BLaER1 treated with 17β-estradiol and CSF1 and Interleukin-3, amounts not matched to agents 10 nM and 100 nM (cell line): Measurements from ENCODE around the gene CTIF.

Source experiments
- H3K27ac ChIP-seq, 11 experiments: shearing (Covaris generic); formaldehyde crosslinking; 2 replicates each; pipeline ENCODE4 v1.8.1; 2022
- H3K27me3 ChIP-seq, 11 experiments: shearing (Covaris generic); formaldehyde crosslinking; 2 replicates each; pipeline ENCODE4 v1.8.1; 2022
- H3K36me3 ChIP-seq, 11 experiments: shearing (Covaris generic); formaldehyde crosslinking; 2 replicates each; pipeline ENCODE4 v1.8.1; 2022
- H3K4me1 ChIP-seq, 10 experiments: shearing (Covaris generic); formaldehyde crosslinking; 2 replicates each; pipeline ENCODE4 v1.8.1; 2022
- H3K4me2 ChIP-seq, 11 experiments: shearing (Covaris generic); formaldehyde crosslinking; 2 replicates each; pipeline ENCODE4 v1.8.1; 2022
- H3K4me3 ChIP-seq, 10 experiments: shearing (Covaris generic); formaldehyde crosslinking; 2 replicates each; pipeline ENCODE4 v1.8.1; 2022
- H3K9ac ChIP-seq, 11 experiments: shearing (Covaris generic); formaldehyde crosslinking; 2 replicates each; pipeline ENCODE4 v1.8.1; 2022
- H3K9me3 ChIP-seq, 11 experiments: shearing (Covaris generic); formaldehyde crosslinking; replicated peaks in 1 of 11; 2 replicates each; pipeline ENCODE4 v1.8.1; 2022
- H4K20me1 ChIP-seq, 11 experiments: shearing (Covaris generic); formaldehyde crosslinking; 2 replicates each; pipeline ENCODE4 v1.8.1; 2022
- Cebpa-rat ChIP-seq, 11 experiments: shearing (Covaris generic); IDR thresholded peaks; 2 replicates each; pipeline ENCODE4 v1.8.1; 2022

The CTIF gene

DNA sequence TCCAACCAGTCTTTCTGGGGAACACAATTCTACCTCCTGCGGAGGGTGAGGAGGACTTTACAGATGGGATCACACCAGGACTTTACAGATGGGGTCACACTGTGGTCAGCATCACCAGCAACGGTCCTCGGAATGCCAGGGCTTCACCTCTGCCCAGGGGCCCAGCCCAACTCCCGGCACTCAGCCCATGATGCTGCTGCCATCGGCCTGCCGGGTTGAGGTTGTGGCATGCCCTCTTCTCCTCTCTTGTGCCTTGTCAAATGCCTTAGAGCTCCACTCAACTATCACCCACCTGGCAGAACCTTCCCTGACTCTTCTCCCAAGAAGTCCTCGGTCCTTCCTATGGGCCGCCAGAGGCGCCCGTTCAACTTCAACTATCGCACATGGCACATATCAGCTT lies 166.7 kb downstream of the CTIF start:
- no peak overlapping the region for H3K4me2 ChIP-seq
- H3K27ac ChIP-seq = no peak overlapping the region
- no peaks in the 10 kb centered on the region for H3K27me3 ChIP-seq
- peaks cover 0 to 9% (median 4%) of the 10 kb centered on the region in 11 experiments; a peak in 4 of 22 replicates for H3K9me3 ChIP-seq
- peaks cover 0 to 11% (median 0%) of the 10 kb centered on the region in 11 experiments; a peak in 3 of 22 replicates for H4K20me1 ChIP-seq
- peaks cover 0 to 21% (median 7%) of the 10 kb centered on the region in 11 experiments; a peak in 11 of 22 replicates for H3K36me3 ChIP-seq
- H3K4me1 ChIP-seq = peaks cover 0 to 10% (median 5%) of the 10 kb centered on the region in 10 experiments; a peak in 7 of 20 replicates
- TF ChIP-seq Cebpa-rat (IDR thresholded peaks at IDR 0.05) = no peak
- no peak overlapping the region for H3K4me3 ChIP-seq
- H3K9ac ChIP-seq = no peak overlapping the region

DNA sequence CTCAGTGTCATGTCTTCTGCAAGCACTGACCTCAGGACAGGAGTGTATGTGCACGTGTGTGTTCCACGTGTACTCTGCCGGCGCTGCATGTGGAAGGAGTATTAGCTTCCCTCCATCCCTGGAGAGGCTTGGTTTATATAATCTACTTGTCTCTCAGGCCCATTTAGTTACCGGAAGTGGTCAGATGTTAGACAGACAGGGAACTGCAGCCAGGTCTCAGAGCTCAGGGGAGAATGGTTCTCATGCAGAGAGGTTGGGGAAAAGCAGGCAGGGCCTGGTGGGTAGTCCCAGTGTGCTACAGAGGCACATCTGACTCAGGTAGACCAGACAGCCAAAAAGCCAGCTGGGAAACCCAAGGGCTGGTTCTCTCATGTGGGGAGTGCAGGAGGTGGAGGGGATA lies 167.9 kb downstream of the CTIF start:
- peaks cover 0 to 18% (median 0%) of the 10 kb centered on the region in 11 experiments; a peak in 3 of 22 replicates for H4K20me1 ChIP-seq
- H3K4me1 ChIP-seq = peaks cover 3 to 17% (median 8%) of the 10 kb centered on the region in 10 experiments; a peak in 14 of 20 replicates
- H3K27ac ChIP-seq = no peak overlapping the region
- H3K9ac ChIP-seq = no peak overlapping the region
- H3K9me3 ChIP-seq = peaks cover 0 to 9% (median 4%) of the 10 kb centered on the region in 11 experiments; a peak in 4 of 22 replicates
- no peaks in the 10 kb centered on the region for H3K27me3 ChIP-seq
- peaks cover 0 to 20% (median 5%) of the 10 kb centered on the region in 11 experiments; a peak in 10 of 22 replicates for H3K36me3 ChIP-seq
- no peak overlapping the region for H3K4me3 ChIP-seq
- no peak for TF ChIP-seq Cebpa-rat (IDR thresholded peaks at IDR 0.05)
- no peak overlapping the region; a peak in 1 of 22 replicates for H3K4me2 ChIP-seq

DNA sequence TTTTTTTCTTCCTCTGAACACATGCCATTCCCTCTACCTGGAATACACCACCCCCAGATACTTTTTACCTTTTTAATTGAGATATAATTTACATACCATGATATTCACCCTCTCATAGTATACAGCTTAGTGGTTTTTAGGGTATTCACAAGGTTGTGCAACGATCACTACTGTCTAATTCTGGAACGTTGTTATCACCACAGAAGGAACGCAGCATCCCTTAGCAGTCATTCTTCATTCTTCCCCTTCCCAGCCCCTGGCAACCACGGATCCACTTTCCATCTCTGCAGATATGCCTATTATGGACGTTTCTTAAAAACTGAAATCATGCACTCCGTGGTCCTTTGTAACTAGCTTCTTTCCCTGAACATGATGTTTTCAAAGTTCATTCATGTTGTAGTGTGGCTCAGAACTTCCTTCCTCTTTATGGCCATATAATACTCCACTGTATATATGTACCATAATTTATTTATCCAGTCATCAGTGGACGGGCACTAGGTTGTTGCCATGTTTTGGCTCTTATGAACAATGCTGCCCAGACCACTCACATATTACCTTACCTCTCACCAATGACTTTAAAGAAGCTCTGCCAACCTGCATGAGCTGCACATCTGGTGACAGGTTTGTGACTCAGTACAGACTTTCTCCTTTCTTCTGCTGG lies 168.9 kb downstream of the CTIF start:
- Histone ChIP-seq H3K4me3 (no peak overlapping the region), H3K4me1 (peaks cover 4 to 19% (median 11%) of the 10 kb centered on the region in 10 experiments; a peak in 14 of 20 replicates), H3K27ac (no peak overlapping the region), H4K20me1 (peaks cover 0 to 18% (median 0%) of the 10 kb centered on the region in 11 experiments; a peak in 4 of 22 replicates), H3K4me2 (no peak overlapping the region), H3K9me3 (peaks cover 0 to 9% (median 4%) of the 10 kb centered on the region in 11 experiments; a peak in 4 of 22 replicates), H3K27me3 (no peaks in the 10 kb centered on the region), H3K36me3 (peaks cover 0 to 20% (median 5%) of the 10 kb centered on the region in 11 experiments; a peak in 10 of 22 replicates), H3K9ac (no peak overlapping the region)
- no peak for TF ChIP-seq Cebpa-rat (IDR thresholded peaks at IDR 0.05)

DNA sequence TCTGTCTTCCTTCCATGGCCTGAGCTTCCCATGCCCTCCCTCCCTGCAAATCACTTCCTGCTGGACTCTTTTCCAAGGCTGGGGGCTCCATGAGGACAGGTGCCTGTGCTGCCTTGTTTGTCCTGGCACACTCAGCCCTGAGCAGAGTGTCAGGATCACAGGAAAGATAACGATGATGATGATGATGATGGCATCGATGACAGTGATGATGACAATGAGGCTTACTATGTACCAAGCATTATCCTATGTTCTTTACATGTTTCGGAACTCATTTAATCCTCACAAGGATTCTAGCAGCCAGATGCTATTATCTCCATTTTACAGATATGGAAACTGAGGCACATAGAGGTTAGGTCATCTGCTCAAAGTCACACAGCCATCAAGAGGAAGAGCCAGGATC lies 170.0 kb downstream of the CTIF start:
- peaks cover 0 to 21% (median 0%) of the 10 kb centered on the region in 11 experiments; a peak in 4 of 22 replicates for H4K20me1 ChIP-seq
- peaks cover 0 to 29% (median 7%) of the 10 kb centered on the region in 11 experiments; a peak in 12 of 22 replicates for H3K36me3 ChIP-seq
- no peak overlapping the region for H3K4me2 ChIP-seq
- no peak overlapping the region for H3K27ac ChIP-seq
- H3K4me1 ChIP-seq = peaks cover 4 to 19% (median 10%) of the 10 kb centered on the region in 10 experiments; a peak in 14 of 20 replicates
- H3K27me3 ChIP-seq = no peaks in the 10 kb centered on the region
- no peak for TF ChIP-seq Cebpa-rat (IDR thresholded peaks at IDR 0.05)
- peaks cover 0 to 9% (median 4%) of the 10 kb centered on the region in 11 experiments; a peak in 4 of 22 replicates for H3K9me3 ChIP-seq
- no peak overlapping the region for H3K9ac ChIP-seq
- no peak overlapping the region for H3K4me3 ChIP-seq

DNA sequence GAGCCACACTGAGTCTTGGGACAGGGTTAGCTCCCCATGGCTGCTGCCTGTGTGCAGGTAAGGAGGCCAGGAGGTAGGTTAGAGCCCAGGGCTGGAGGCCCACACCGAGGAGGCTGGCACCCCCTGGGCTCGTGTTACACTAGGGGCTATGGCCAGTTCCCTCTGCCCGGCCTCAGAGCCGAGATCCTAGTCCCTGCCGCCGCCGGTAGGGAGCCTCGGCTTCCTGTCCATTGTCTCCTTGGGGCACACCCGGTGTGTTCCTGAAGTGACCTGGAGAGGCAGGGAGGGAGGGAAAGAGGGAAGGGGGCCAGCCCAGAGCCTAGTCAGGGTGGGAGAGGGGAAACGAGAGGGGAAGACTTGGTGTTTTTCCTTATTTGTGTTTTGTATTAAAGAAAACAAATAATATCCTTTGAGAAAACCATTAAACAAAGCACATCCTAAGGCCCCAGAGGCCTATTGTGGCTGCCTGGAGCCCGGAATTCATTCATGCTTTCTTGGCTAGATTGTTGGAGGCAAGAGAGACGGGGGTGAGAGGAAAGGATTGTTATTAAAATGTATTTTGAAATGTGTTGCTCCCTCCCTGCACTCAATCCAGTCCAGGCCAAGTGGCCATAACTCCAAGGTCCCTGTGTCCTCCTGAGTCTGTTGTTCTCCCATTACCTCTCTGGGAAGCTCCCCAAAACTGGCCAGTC lies 170.7 kb downstream of the CTIF start:
- Histone ChIP-seq H3K9ac (no peak overlapping the region), H3K4me3 (no peak overlapping the region), H3K36me3 (peaks cover 0 to 30% (median 7%) of the 10 kb centered on the region in 11 experiments; a peak in 12 of 22 replicates), H3K4me1 (peaks cover 4 to 19% (median 10%) of the 10 kb centered on the region in 10 experiments; a peak in 14 of 20 replicates), H4K20me1 (peaks cover 0 to 21% (median 0%) of the 10 kb centered on the region in 11 experiments; a peak in 4 of 22 replicates), H3K4me2 (no peak overlapping the region), H3K27ac (no peak overlapping the region), H3K9me3 (peaks cover 0 to 9% (median 4%) of the 10 kb centered on the region in 11 experiments; a peak in 4 of 22 replicates), H3K27me3 (no peaks in the 10 kb centered on the region)
- no peak for TF ChIP-seq Cebpa-rat (IDR thresholded peaks at IDR 0.05)

DNA sequence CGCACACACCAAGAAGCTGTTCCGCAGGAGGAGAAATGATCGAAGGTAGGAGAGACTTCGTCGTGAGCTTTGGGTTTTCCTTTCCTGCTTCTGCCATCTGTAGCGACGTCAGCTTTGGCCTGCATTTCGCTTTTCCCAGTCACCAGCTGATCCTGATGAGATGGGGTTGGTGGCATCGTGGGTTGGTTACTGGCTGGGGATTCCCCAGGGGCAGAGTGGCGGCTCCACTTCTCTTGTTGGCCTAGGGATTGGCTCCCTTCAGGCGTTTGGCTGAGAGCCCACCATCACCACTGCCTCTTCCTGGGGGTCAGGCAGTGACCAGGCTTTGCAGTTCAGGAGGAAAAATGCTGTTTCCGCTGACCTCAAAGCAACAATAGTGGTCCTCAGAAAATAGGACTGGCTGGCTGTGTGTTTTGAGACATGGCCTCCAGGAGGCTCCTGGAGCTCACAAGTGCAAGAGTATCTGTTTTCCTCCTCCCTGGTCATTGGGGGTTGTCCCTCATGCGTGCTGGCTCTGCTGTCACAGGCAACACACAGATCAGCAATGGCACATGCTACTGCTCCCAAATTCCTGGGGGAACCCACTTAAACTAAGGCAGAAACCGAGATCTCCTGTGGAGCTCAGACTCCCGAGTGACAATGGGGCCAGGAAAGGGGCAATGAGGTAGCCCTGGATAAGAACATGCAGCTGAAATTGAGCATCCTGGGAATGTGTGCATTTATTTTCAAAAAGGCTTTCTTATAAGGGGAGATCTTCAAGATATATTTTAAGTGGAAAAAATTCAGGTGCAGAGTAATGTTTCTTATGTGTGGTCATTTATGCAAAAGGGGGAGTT lies 173.0 kb downstream of the CTIF start:
- TF ChIP-seq Cebpa-rat (IDR thresholded peaks at IDR 0.05) = no peak
- Histone ChIP-seq H3K36me3 (peaks cover 0 to 21% (median 7%) of the 10 kb centered on the region in 11 experiments; a peak in 10 of 22 replicates), H3K4me2 (peak overlapping the region in 10 of 11 experiments; percentile 1 to 56 (median 27); a peak in 17 of 22 replicates), H3K9me3 (peaks cover 0 to 9% (median 4%) of the 10 kb centered on the region in 11 experiments; a peak in 4 of 22 replicates), H3K27ac (no peak overlapping the region), H3K4me3 (no peak overlapping the region), H3K27me3 (no peaks in the 10 kb centered on the region), H3K9ac (no peak overlapping the region; a peak in 2 of 22 replicates), H4K20me1 (peaks cover 0 to 36% (median 0%) of the 10 kb centered on the region in 11 experiments; a peak in 6 of 22 replicates), H3K4me1 (peaks cover 16 to 35% (median 23%) of the 10 kb centered on the region in 10 experiments)

DNA sequence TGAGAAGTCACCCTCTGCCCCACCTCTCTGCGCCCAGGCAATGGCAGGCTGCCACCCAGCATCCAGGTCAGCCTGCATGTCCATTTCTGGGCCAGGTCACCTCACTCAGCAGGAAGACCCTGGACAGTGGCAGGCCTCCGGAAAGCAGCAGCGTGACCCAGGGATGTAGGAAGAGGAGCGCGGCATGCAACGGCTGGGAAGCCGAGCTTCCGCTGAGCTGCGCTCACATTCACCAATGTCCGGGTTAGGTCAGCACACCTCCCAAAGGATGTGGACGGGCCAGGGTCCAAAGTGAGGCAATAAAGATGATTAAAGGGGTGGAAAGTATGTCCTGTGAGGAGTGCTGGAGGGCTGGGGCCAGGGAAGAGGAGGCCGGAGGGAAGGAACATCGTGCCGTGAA lies 174.5 kb downstream of the CTIF start:
- Histone ChIP-seq H3K27ac (no peak overlapping the region), H3K36me3 (peaks cover 0 to 18% (median 5%) of the 10 kb centered on the region in 11 experiments; a peak in 14 of 22 replicates), H3K4me1 (peaks cover 16 to 32% (median 20%) of the 10 kb centered on the region in 10 experiments), H3K4me3 (no peak overlapping the region), H3K9ac (no peak overlapping the region), H3K4me2 (no peak overlapping the region), H3K9me3 (peaks cover 0 to 4% (median 0%) of the 10 kb centered on the region in 11 experiments; a peak in 2 of 22 replicates), H4K20me1 (peaks cover 0 to 36% (median 0%) of the 10 kb centered on the region in 11 experiments; a peak in 6 of 22 replicates), H3K27me3 (no peaks in the 10 kb centered on the region)
- no peak for TF ChIP-seq Cebpa-rat (IDR thresholded peaks at IDR 0.05)

DNA sequence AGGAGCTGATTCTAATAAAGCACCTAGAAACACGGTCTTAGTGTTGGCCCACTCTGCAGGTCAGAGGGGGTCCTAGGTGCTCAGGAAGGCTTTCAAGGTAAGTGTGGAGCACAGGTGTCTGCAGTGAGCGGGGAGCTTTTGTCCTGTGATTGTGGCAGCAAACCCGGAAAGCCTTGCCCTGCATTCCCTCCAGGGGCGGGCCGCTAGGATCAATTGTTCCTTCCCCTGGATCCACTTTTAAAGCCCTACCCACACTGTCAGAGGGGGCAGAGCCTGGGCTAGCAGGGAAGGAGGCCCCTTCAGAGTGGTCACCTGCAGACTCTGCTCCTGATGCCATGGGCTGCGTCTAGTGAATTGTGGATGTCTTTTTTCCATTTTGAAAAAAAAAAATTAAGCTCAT lies 176.0 kb downstream of the CTIF start:
- no peak overlapping the region for H3K4me3 ChIP-seq
- no peaks in the 10 kb centered on the region for H3K27me3 ChIP-seq
- H3K9ac ChIP-seq = no peak overlapping the region
- peaks cover 0 to 36% (median 0%) of the 10 kb centered on the region in 11 experiments; a peak in 6 of 22 replicates for H4K20me1 ChIP-seq
- H3K36me3 ChIP-seq = peaks cover 0 to 33% (median 12%) of the 10 kb centered on the region in 11 experiments; a peak in 17 of 22 replicates
- no peak overlapping the region; a peak in 1 of 22 replicates for H3K4me2 ChIP-seq
- peaks cover 16 to 32% (median 20%) of the 10 kb centered on the region in 10 experiments for H3K4me1 ChIP-seq
- no peak for TF ChIP-seq Cebpa-rat (IDR thresholded peaks at IDR 0.05)
- peaks cover 0 to 6% (median 0%) of the 10 kb centered on the region in 11 experiments; a peak in 1 of 22 replicates for H3K9me3 ChIP-seq
- no peak overlapping the region for H3K27ac ChIP-seq
